LNCaP clone FGC (cell line): ENCODE data around the gene TFB1M.

ENCODE experiments used
- DNase-seq: peaks from one replicate; pipeline ENCODE4 v3.0.0-alpha.2; 2011; ENCODE audit warnings: low read depth
- H3K4me3 ChIP-seq: 2 replicates; pipeline ENCODE4 v1.5.1; 2011; ENCODE audit warnings: mild to moderate bottlenecking, low read depth, low read length, control low read depth
- CTCF ChIP-seq: IDR thresholded peaks from 2 replicates; pipeline ENCODE4 v1.5.1; 2012; ENCODE audit warnings: mild to moderate bottlenecking; ENCODE audit not compliant: control insufficient read depth, insufficient read depth; ENCODE audit errors: extremely low read depth

Gene TFB1M

GRCh38 chr6:155297669-155298068 is 16.6 kb downstream of the TFB1M start:
- no peak for TF ChIP-seq CTCF
- no peak overlapping the region for H3K4me3 ChIP-seq
- no peak for DNase-seq

- no peak overlapping the region for H3K4me3 ChIP-seq
- no peak for TF ChIP-seq CTCF
- DNase-seq = no peak
Measured at GRCh38 chr6:155292711-155293110, 21.6 kb downstream of the TFB1M start.

GRCh38 chr6:155291291-155291690 is 23.0 kb downstream of the TFB1M start:
- DNase-seq = no peak
- TF ChIP-seq CTCF = no peak
- no peak overlapping the region for H3K4me3 ChIP-seq

GRCh38 chr6:155290491-155290890 is 23.8 kb downstream of the TFB1M start:
- DNase-seq = no peak
- no peak overlapping the region for H3K4me3 ChIP-seq
- no peak for TF ChIP-seq CTCF

GRCh38 chr6:155287762-155288161 is 26.5 kb downstream of the TFB1M start:
- no peak for DNase-seq
- TF ChIP-seq CTCF = no peak
- H3K4me3 ChIP-seq = no peak overlapping the region

- no peak for TF ChIP-seq CTCF
- no peak overlapping the region for H3K4me3 ChIP-seq
- DNase-seq = no peak
Measured at GRCh38 chr6:155284775-155285174, 29.5 kb downstream of the TFB1M start.

- H3K4me3 ChIP-seq = no peak overlapping the region
- no peak for TF ChIP-seq CTCF
- no peak for DNase-seq
Measured at GRCh38 chr6:155278319-155279049, 35.8 kb downstream of the TFB1M start.
